Stimulated activated naive CD8-positive, alpha-beta T cell treated with anti-CD3 and anti-CD28 coated beads, Interleukin-15, Interleukin-2, amounts not matched to agents 100 U/mL and 50 U/mL, for 24 hours (primary cell): ENCODE results near the gene MRPS34.

Source experiments
- ATAC-seq: fragments of 150-1000 bp; cut with Tn5 transposase; one replicate; pipeline ENCODE4 v1.10.0; 2021
- DNase-seq: peaks from one replicate; pipeline ENCODE4 v3.0.0; 2021

The MRPS34 gene

GRCh38 chr16:1794908-1795666, 22.2 kb upstream of the MRPS34 start:
- ATAC-seq = no peak
- no peak for DNase-seq

GRCh38 chr16:1794221-1794871, 21.4 kb upstream of the MRPS34 start:
- ATAC-seq (no peak), DNase-seq (no peak)

GRCh38 chr16:1793578-1794220, 20.8 kb upstream of the MRPS34 start, which contains the start of gene IGFALS:
IGFALS (minus strand) TSS chr16:1793705; CDS start chr16:1793652, 53 bp downstream.
- DNase-seq = no peak
- no peak for ATAC-seq

- DNase-seq = no peak
- no peak for ATAC-seq
Measured at GRCh38 chr16:1792836-1793577, 20.1 kb upstream of the MRPS34 start.

GRCh38 chr16:1791943-1792812, 19.2 kb upstream of the MRPS34 start:
- no peak for DNase-seq
- no peak for ATAC-seq

GRCh38 chr16:1791256-1791942, 18.5 kb upstream of the MRPS34 start:
- no peak for DNase-seq
- no peak for ATAC-seq

GRCh38 chr16:1790611-1791255, 17.8 kb upstream of the MRPS34 start:
- DNase-seq = no peak
- ATAC-seq = no peak

GRCh38 chr16:1790261-1790610, 17.3 kb upstream of the MRPS34 start:
- ATAC-seq (no peak), DNase-seq (no peak)

GRCh38 chr16:1789643-1790045, 16.7 kb upstream of the MRPS34 start:
- no peak for DNase-seq
- no peak for ATAC-seq

GRCh38 chr16:1788708-1789100, 15.8 kb upstream of the MRPS34 start:
- DNase-seq (no peak), ATAC-seq (no peak)

- no peak for DNase-seq
Measured at GRCh38 chr16:1788095-1788707, 15.3 kb upstream of the MRPS34 start.

GRCh38 chr16:1787322-1788094, 14.6 kb upstream of the MRPS34 start:
- ATAC-seq (no peak), DNase-seq (no peak)

More at GRCh38 chr16:1788095-1788707, 15.3 kb upstream of the MRPS34 start:
- ATAC-seq = no peak

- DNase-seq (peak; percentile 2), ATAC-seq (no peak)
Measured at GRCh38 chr16:1787056-1787321, 14.1 kb upstream of the MRPS34 start.

- ATAC-seq = no peak
- DNase-seq = peak; percentile 4
Measured at GRCh38 chr16:1786242-1787055, 13.5 kb upstream of the MRPS34 start.

GRCh38 chr16:1785846-1786170, 12.9 kb upstream of the MRPS34 start:
- DNase-seq (no peak), ATAC-seq (no peak)

- DNase-seq (peak; percentile 4), ATAC-seq (no peak)
Measured at GRCh38 chr16:1784977-1785845, 12.3 kb upstream of the MRPS34 start.

GRCh38 chr16:1782408-1783264, 9.7 kb upstream of the MRPS34 start, which contains the start of the genes NUBP2 and SPSB3:
NUBP2 (plus strand) TSS chr16:1782960; CDS start chr16:1783021, 61 bp downstream.
SPSB3 (minus strand) TSS chr16:1782571; CDS start chr16:1781483, 1,088 bp downstream.
- ATAC-seq (peak; percentile 94), DNase-seq (peak; percentile 97)
